ENCODE measurements around the gene NES. TPM values are rescaled to one million over a fixed set of nuclear protein-coding genes. Genes with fewer than 3 reads are reported as not detected.

Gene NES
- total RNA-seq, 1 experiment from 2014 or later: 6.8 TPM

DNA sequence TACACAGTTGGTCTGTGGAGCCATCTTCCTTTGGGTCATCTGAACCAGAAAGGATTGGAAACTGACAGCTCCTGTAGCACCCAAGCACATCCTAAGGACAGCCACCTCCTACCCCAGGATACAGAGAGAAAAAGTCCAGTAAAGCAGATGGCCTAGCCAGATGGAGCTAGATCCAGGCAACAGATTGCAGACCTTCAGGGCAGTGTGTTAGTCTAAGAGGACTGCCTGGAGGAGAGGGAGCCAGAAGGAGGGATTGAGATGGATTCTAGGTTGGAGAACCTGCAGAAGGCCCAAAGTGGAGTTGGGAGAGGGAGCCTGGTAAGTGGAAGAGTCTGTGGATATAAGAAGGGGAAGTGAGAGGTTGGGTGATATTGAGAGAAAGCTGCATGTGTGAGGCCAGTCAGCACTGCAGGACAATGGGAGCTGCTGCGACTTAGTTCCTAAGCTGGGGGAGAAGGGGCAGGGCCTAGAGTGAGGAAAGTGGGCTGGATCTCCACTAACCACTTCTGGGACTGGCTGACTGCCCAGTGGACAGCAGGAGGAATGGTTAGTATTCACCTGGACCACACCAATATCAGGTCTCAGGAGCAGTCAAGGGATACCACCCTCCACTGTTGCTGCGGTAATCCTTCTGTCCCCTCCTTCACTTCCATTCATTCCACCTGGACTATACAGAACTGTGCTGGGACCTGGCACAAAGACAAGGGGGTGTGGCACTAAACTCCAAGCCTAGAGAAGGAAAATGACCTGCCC, 21.9 kb downstream of the NES start:
- POLR2A ChIA-PET (ENCODE audit: unreplicated experiment): interaction anchor here (0.6 kb wide), 1 partner anchor 64 kb away, joined by 4 read pairs; the partner anchor contains the start of gene NAXE
- no peak overlapping the region for H3K27ac ChIP-seq
- H2AFZ ChIP-seq: no peak overlapping the region
- intact Hi-C loops (cut with micrococcal nuclease; ENCODE audit: unreplicated experiment): no loop called here
- BruUV-seq (replicated peaks): no TSS peak
- H4K20me1 ChIP-seq (ENCODE audit: insufficient read depth): peaks cover 95% of the 10 kb centered on the region
- H3K4me1 ChIP-seq (replicated peaks; ENCODE audit: insufficient read depth): peaks cover 9% of the 10 kb centered on the region
- peaks cover 68% of the 10 kb centered on the region for H3K79me2 ChIP-seq (ENCODE audit: low read depth)
- CTCF ChIA-PET: interaction anchor here (0.6 kb wide), 1 partner anchor 70 kb away, joined by 3 read pairs; no protein-coding TSS in a partner anchor
- no peaks in the 10 kb centered on the region for H3K9me2 ChIP-seq (ENCODE audit: insufficient read depth)
- no peak for DNase-seq
- TF ChIP-seq, protein P1, sequence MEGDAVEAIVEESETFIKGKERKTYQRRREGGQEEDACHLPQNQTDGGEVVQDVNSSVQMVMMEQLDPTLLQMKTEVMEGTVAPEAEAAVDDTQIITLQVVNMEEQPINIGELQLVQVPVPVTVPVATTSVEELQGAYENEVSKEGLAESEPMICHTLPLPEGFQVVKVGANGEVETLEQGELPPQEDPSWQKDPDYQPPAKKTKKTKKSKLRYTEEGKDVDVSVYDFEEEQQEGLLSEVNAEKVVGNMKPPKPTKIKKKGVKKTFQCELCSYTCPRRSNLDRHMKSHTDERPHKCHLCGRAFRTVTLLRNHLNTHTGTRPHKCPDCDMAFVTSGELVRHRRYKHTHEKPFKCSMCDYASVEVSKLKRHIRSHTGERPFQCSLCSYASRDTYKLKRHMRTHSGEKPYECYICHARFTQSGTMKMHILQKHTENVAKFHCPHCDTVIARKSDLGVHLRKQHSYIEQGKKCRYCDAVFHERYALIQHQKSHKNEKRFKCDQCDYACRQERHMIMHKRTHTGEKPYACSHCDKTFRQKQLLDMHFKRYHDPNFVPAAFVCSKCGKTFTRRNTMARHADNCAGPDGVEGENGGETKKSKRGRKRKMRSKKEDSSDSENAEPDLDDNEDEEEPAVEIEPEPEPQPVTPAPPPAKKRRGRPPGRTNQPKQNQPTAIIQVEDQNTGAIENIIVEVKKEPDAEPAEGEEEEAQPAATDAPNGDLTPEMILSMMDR (conservative IDR thresholded peaks at IDR 0.05): no peak
- TF ChIP-seq EZH2 (IDR thresholded peaks at IDR 0.05; ENCODE audit: low read depth): no peak
- no peaks in the 10 kb centered on the region for H3K27me3 ChIP-seq (ENCODE audit: insufficient read depth, low read depth)
- no peak overlapping the region for H3K4me3 ChIP-seq
- H3F3A ChIP-seq (ENCODE audit: insufficient read depth, low read depth): peaks cover 27% of the 10 kb centered on the region; the same call in 1 of the 2 replicates
- H3K36me3 ChIP-seq (ENCODE audit: low read depth): peaks cover 38% of the 10 kb centered on the region
- H3K9me3 ChIP-seq (ENCODE audit: insufficient read depth, low read depth): no peaks in the 10 kb centered on the region
- H3K4me2 ChIP-seq: no peak overlapping the region

DNA sequence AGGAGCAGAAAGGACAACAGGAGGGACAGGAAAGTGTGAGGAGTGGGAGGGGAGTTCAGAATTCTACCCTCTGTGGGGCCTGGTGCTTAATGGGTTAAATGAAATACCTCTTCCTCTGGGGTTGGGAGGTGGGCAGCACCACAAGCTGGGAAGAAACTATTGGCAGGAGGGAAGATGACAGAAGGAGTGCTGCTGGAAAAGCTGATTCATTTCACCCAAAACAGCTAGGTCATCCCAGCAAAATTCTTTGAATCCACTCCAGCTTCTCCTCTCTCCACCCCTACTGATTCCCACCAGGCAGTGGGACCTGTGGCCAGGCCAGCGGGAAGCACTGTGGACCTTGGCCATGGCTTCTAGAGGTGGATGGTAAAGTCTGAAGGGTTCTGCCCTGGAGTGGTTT, 22.5 kb downstream of the NES start:
- TF ChIP-seq EZH2 (IDR thresholded peaks at IDR 0.05; ENCODE audit: low read depth): no peak
- TF ChIP-seq, protein P1 (conservative IDR thresholded peaks at IDR 0.05): no peak
- H3F3A ChIP-seq (ENCODE audit: insufficient read depth, low read depth): peaks cover 30% of the 10 kb centered on the region; the same call in 1 of the 2 replicates
- no TSS peak for BruUV-seq (replicated peaks)
- peaks cover 65% of the 10 kb centered on the region for H3K79me2 ChIP-seq (ENCODE audit: low read depth)
- no peak overlapping the region for H2AFZ ChIP-seq
- H3K4me3 ChIP-seq: no peak overlapping the region
- H3K27me3 ChIP-seq (ENCODE audit: insufficient read depth, low read depth): no peaks in the 10 kb centered on the region
- no peak for DNase-seq
- peaks cover 8% of the 10 kb centered on the region for H3K4me1 ChIP-seq (replicated peaks; ENCODE audit: insufficient read depth)
- H3K4me2 ChIP-seq: no peak overlapping the region
- H3K36me3 ChIP-seq (ENCODE audit: low read depth): peaks cover 38% of the 10 kb centered on the region
- H4K20me1 ChIP-seq (ENCODE audit: insufficient read depth): peaks cover 100% of the 10 kb centered on the region
- H3K27ac ChIP-seq: no peak overlapping the region
- ChIA-PET CTCF (interaction anchor here (0.6 kb wide), 2 partner anchors 71 to 236 kb away, joined by 3 read pairs; no protein-coding TSS in a partner anchor), POLR2A (ENCODE audit: unreplicated experiment) (no interaction called here)
- no peaks in the 10 kb centered on the region for H3K9me3 ChIP-seq (ENCODE audit: insufficient read depth, low read depth)
- intact Hi-C loops (cut with micrococcal nuclease; ENCODE audit: unreplicated experiment): no loop called here
- H3K9me2 ChIP-seq (ENCODE audit: insufficient read depth): no peaks in the 10 kb centered on the region

DNA sequence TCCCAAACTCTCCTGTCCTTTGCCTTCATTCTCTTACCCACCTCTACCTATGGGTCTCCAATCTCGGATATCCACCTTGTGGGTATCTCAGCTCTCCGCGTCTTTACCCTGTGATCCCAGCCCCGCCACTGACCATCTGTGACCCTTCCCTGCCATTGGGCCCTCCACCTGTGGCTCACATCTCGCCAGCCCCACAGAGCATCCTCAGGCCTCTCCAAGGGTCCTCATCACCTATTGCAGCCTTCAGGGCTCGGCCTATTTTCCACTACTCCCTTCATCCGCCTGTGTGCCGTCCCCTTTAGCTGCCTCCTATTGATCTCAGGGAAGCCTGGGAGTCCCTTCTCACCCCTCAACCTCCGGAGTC, 24.2 kb downstream of the NES start:
- Histone ChIP-seq H3K4me1 (replicated peaks; ENCODE audit: insufficient read depth) (no peaks in the 10 kb centered on the region), H3K27ac (no peak overlapping the region), H3K9me2 (ENCODE audit: insufficient read depth) (no peaks in the 10 kb centered on the region), H3K79me2 (ENCODE audit: low read depth) (peaks cover 48% of the 10 kb centered on the region), H3K4me3 (no peak overlapping the region), H4K20me1 (ENCODE audit: insufficient read depth) (peaks cover 100% of the 10 kb centered on the region), H3K27me3 (ENCODE audit: insufficient read depth, low read depth) (no peaks in the 10 kb centered on the region), H3K4me2 (no peak overlapping the region), H3K9me3 (ENCODE audit: insufficient read depth, low read depth) (no peaks in the 10 kb centered on the region), H3K36me3 (ENCODE audit: low read depth) (peaks cover 24% of the 10 kb centered on the region), H2AFZ (no peak overlapping the region), H3F3A (ENCODE audit: insufficient read depth, low read depth) (peaks cover 25% of the 10 kb centered on the region; the same call in 1 of the 2 replicates)
- intact Hi-C loops (cut with micrococcal nuclease; ENCODE audit: unreplicated experiment): no loop called here
- no peak for DNase-seq
- no TSS peak for BruUV-seq (replicated peaks)
- CTCF ChIA-PET: no interaction called here
- POLR2A ChIA-PET (ENCODE audit: unreplicated experiment): no interaction called here
- no peak for TF ChIP-seq EZH2 (IDR thresholded peaks at IDR 0.05; ENCODE audit: low read depth)
- TF ChIP-seq, protein P1 (conservative IDR thresholded peaks at IDR 0.05): no peak

Measured in PC-9 (cell line).